ENCODE data around the gene SPRYD7. TPM values are rescaled to one million over a fixed set of nuclear protein-coding genes. Genes with fewer than 3 reads are reported as not detected.

Gene SPRYD7
- total RNA-seq, 1 donor from 2014 or later = 4.6 TPM

DNA sequence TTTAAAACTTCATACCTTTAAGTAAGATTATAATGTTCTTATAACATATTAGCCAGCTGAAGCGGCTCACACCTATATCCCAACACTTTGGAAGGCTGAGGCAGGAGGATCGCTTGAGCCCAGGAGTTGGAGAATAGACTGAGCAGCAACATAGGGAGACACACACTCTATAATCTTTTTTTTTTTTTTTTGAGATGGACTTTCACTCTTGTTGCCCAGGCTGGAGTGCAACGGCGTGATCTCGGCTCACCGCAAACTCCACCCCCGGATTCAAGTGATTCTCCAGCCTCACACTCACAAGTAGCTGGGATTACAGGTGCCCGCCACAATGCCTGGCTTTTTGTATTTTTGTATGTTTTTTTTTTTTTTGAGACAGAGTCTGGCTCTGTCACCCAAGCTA is 37.3 kb downstream of the SPRYD7 start:
- Mint-ChIP-seq H3K36me3 (ENCODE audit: low read depth, unreplicated experiment) (no peaks in the 10 kb centered on the region), H3K27ac (ENCODE audit: unreplicated experiment) (no peak overlapping the region), H3K27me3 (ENCODE audit: unreplicated experiment) (no peaks in the 10 kb centered on the region), H3K4me1 (ENCODE audit: unreplicated experiment) (no peaks in the 10 kb centered on the region), H3K9me3 (ENCODE audit: unreplicated experiment) (no peaks in the 10 kb centered on the region), H3K4me3 (ENCODE audit: unreplicated experiment) (no peak overlapping the region)
- DNase-seq (ENCODE audit: low spot score) = no peak
- TF ChIP-seq, protein P1, sequence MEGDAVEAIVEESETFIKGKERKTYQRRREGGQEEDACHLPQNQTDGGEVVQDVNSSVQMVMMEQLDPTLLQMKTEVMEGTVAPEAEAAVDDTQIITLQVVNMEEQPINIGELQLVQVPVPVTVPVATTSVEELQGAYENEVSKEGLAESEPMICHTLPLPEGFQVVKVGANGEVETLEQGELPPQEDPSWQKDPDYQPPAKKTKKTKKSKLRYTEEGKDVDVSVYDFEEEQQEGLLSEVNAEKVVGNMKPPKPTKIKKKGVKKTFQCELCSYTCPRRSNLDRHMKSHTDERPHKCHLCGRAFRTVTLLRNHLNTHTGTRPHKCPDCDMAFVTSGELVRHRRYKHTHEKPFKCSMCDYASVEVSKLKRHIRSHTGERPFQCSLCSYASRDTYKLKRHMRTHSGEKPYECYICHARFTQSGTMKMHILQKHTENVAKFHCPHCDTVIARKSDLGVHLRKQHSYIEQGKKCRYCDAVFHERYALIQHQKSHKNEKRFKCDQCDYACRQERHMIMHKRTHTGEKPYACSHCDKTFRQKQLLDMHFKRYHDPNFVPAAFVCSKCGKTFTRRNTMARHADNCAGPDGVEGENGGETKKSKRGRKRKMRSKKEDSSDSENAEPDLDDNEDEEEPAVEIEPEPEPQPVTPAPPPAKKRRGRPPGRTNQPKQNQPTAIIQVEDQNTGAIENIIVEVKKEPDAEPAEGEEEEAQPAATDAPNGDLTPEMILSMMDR (IDR thresholded peaks at IDR 0.05; ENCODE audit: unreplicated experiment) = no peak

DNA sequence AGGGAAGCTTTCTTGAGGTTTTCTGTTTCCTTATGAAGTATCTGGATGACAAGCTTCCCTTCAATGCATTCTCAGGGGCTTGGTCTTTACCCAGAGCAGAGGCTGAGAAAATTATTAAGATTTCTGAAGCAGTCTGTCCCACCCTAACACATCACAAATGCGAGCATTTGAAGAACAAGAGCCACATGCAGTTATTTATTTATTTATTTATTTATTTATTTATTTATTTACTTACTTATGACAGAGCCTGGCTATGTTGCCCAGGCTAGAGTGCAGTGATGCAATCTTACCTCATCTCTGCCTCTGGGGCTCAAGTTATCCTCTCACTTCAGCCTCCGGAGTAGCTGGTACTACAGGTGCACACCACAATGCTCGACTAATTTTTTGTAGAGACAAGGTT is 38.4 kb downstream of the SPRYD7 start:
- H3K9me3 Mint-ChIP-seq (ENCODE audit: unreplicated experiment) = no peaks in the 10 kb centered on the region

DNA sequence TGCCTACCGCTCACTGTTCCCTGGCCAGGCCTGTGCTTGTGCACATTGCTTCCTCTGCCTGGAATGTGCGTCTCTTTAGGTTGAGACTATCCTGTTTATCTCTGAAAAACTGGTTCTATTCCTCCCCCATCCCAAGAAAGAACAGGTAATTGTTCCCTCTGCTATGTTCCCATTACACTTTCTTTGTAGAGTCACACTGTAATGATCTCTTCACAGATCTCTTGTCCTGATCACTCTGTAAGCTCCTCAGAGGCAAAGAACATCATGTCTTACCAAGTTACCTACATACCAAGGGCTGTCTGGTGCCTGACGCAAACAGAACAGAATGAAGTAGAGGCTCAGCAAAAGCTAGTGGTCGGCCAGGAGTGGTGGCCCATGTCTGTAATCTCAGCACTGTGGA is 40.3 kb downstream of the SPRYD7 start:
- TF ChIP-seq, protein P1 (IDR thresholded peaks at IDR 0.05; ENCODE audit: unreplicated experiment) = no peak
- H3K27me3 Mint-ChIP-seq (ENCODE audit: unreplicated experiment) = no peaks in the 10 kb centered on the region
- H3K27ac Mint-ChIP-seq (ENCODE audit: unreplicated experiment) = no peak overlapping the region
- no peak for DNase-seq (ENCODE audit: low spot score)
- no peak overlapping the region for H3K4me3 Mint-ChIP-seq (ENCODE audit: unreplicated experiment)
- no peaks in the 10 kb centered on the region for H3K9me3 Mint-ChIP-seq (ENCODE audit: unreplicated experiment)
- H3K36me3 Mint-ChIP-seq (ENCODE audit: low read depth, unreplicated experiment) = no peaks in the 10 kb centered on the region
- no peaks in the 10 kb centered on the region for H3K4me1 Mint-ChIP-seq (ENCODE audit: unreplicated experiment)

More for the DNA sequence above, 38.4 kb downstream of the SPRYD7 start:
- DNase-seq (ENCODE audit: low spot score) = no peak
- Mint-ChIP-seq H3K4me3 (ENCODE audit: unreplicated experiment) (no peak overlapping the region), H3K27ac (ENCODE audit: unreplicated experiment) (no peak overlapping the region), H3K27me3 (ENCODE audit: unreplicated experiment) (no peaks in the 10 kb centered on the region), H3K36me3 (ENCODE audit: low read depth, unreplicated experiment) (no peaks in the 10 kb centered on the region), H3K4me1 (ENCODE audit: unreplicated experiment) (no peaks in the 10 kb centered on the region)
- TF ChIP-seq, protein P1 (IDR thresholded peaks at IDR 0.05; ENCODE audit: unreplicated experiment) = no peak

DNA sequence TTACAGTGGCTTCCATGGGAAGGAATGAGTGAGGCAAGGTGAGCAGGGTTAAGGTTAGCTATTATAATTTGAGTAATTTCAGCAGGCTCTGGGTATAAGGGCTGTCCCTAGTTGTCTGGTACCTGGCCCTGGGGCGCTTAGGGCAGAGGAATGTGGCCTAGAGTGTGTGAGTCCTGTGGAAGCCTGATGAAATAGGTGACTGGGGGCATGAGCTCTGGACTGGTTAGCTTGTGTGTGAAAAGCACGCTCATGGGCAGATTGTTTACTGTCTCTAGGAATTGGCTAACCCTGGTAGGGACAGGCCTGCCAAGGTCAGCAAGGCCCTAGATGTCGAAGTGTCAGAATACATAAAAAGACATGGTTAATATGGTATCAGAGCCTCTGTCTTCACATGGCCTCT is 42.5 kb downstream of the SPRYD7 start:
- no peaks in the 10 kb centered on the region for H3K27me3 Mint-ChIP-seq (ENCODE audit: unreplicated experiment)
- no peak overlapping the region for H3K4me3 Mint-ChIP-seq (ENCODE audit: unreplicated experiment)
- no peaks in the 10 kb centered on the region for H3K9me3 Mint-ChIP-seq (ENCODE audit: unreplicated experiment)
- no peaks in the 10 kb centered on the region for H3K4me1 Mint-ChIP-seq (ENCODE audit: unreplicated experiment)
- TF ChIP-seq, protein P1 (IDR thresholded peaks at IDR 0.05; ENCODE audit: unreplicated experiment) = no peak
- DNase-seq (ENCODE audit: low spot score) = no peak
- H3K27ac Mint-ChIP-seq (ENCODE audit: unreplicated experiment) = no peak overlapping the region
- H3K36me3 Mint-ChIP-seq (ENCODE audit: low read depth, unreplicated experiment) = no peaks in the 10 kb centered on the region

DNA sequence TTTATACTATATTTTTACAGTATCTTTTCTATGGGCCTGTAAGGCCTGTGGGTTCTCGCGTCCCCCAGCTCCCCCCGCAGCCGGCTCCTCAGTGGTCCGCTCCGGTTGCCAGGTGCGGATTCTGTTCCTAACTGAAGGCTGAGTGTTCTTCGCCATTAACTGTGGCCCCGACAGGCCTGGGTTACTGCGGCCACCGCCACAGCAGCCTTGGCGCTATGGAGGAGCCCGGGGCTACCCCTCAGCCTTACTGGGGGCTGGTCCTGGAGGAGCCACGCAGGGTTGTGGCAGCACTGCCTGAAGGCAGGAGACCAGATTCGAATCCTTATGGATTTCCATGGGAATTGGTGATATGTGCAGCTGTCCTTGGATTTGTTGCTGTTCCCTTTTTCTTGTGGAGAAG is 45.8 kb downstream of the SPRYD7 start:
- DNase-seq (ENCODE audit: low spot score) = no peak
- Mint-ChIP-seq H3K4me3 (ENCODE audit: unreplicated experiment) (no peak overlapping the region), H3K27ac (ENCODE audit: unreplicated experiment) (no peak overlapping the region), H3K36me3 (ENCODE audit: low read depth, unreplicated experiment) (no peaks in the 10 kb centered on the region), H3K4me1 (ENCODE audit: unreplicated experiment) (no peaks in the 10 kb centered on the region), H3K9me3 (ENCODE audit: unreplicated experiment) (no peaks in the 10 kb centered on the region), H3K27me3 (ENCODE audit: unreplicated experiment) (no peaks in the 10 kb centered on the region)
- TF ChIP-seq, protein P1 (IDR thresholded peaks at IDR 0.05; ENCODE audit: unreplicated experiment) = no peak

Data from endothelial cell (in vitro differentiated cells).